Sigmoid colon (tissue), 4 donors: ENCODE measurements around the gene RPL12.

ENCODE experiments used
- POLR2AphosphoS5 ChIP-seq, 4 donors: sonication (generic); formaldehyde crosslinking; IDR thresholded peaks; one replicate each; pipeline ENCODE4 v1.6.1; 2017; ENCODE audit warnings: antibody characterized with exemption in 4 of 4
- TF ChIP-seq, protein P1 (sequence below), 4 experiments: fragments of 450-650 bp in 3 of 4; fragments of 200-600 bp in 1 of 4; IDR thresholded peaks; one replicate each; pipeline ENCODE4 v1.5.1; 2016 to 2019; ENCODE audit warnings: antibody characterized with exemption in 4 of 4, mild to moderate bottlenecking in 3 of 4, moderate library complexity in 2 of 4

DNA sequence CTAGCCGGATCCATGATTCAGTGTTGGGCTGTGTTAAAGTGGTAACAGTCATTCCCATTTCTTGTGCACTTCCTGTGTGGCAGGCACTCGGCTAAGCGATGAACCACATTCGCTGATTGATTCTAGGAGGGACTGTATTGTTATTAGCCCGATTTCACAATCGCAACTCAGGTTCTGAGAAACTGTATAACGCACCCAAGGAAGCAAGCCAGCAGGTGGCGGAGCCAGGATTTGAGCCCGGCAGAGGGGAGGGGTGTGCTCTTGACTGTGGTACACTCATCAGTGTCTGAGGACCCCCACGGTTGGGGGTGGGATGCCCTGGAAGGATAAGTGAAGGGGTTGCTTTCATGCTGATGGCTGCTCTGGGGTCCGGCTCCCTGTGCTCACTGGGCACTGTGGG, 34.8 kb upstream of the RPL12 start:
- TF ChIP-seq, protein P1, sequence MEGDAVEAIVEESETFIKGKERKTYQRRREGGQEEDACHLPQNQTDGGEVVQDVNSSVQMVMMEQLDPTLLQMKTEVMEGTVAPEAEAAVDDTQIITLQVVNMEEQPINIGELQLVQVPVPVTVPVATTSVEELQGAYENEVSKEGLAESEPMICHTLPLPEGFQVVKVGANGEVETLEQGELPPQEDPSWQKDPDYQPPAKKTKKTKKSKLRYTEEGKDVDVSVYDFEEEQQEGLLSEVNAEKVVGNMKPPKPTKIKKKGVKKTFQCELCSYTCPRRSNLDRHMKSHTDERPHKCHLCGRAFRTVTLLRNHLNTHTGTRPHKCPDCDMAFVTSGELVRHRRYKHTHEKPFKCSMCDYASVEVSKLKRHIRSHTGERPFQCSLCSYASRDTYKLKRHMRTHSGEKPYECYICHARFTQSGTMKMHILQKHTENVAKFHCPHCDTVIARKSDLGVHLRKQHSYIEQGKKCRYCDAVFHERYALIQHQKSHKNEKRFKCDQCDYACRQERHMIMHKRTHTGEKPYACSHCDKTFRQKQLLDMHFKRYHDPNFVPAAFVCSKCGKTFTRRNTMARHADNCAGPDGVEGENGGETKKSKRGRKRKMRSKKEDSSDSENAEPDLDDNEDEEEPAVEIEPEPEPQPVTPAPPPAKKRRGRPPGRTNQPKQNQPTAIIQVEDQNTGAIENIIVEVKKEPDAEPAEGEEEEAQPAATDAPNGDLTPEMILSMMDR (IDR thresholded peaks at IDR 0.05), result no peak
- no peak for TF ChIP-seq POLR2AphosphoS5 (IDR thresholded peaks at IDR 0.05)
